AG09309 (cell line): ENCODE measurements around the gene LIN7A.
"Not testable (repeated sequence)": the region's sequence is repeated elsewhere in the genome, so short reads cannot be mapped to it uniquely, and the experiment has no call there.

Source experiments
- DNase-seq: peaks from one replicate; pipeline ENCODE4 v3.0.0-alpha.2; 2010; ENCODE audit warnings: low read depth
- H3K4me3 ChIP-seq: 2 replicates; pipeline ENCODE4 v1.5.1; 2011; ENCODE audit warnings: mild to moderate bottlenecking, low read depth, low read length, moderate library complexity; ENCODE audit not compliant: control insufficient read depth
- CTCF ChIP-seq: IDR thresholded peaks from 2 replicates; pipeline ENCODE4 v1.5.1; 2011; ENCODE audit warnings: mild to moderate bottlenecking, low read depth, low read length, inconsistent platforms; ENCODE audit not compliant: insufficient read depth, control insufficient read depth; ENCODE audit errors: missing control alignments

LIN7A gene

GRCh38 chr12:80798281-80798680 is 139.5 kb downstream of the LIN7A start:
- DNase-seq, result no peak
- H3K4me3 ChIP-seq, result no peak overlapping the region
- TF ChIP-seq CTCF, result no peak

GRCh38 chr12:80794551-80794950 is 143.2 kb downstream of the LIN7A start:
- DNase-seq, result no peak
- TF ChIP-seq CTCF, result no peak
- no peak overlapping the region for H3K4me3 ChIP-seq

- no peak overlapping the region for H3K4me3 ChIP-seq
- DNase-seq, result no peak
- TF ChIP-seq CTCF, result no peak
These were observed 144.9 kb downstream of the LIN7A start for GRCh38 chr12:80792861-80793260.

- TF ChIP-seq CTCF, result no peak
- H3K4me3 ChIP-seq, result no peak overlapping the region
- DNase-seq, result no peak
These were observed 145.9 kb downstream of the LIN7A start for GRCh38 chr12:80791863-80792262.

GRCh38 chr12:80788407-80788806 is 149.3 kb downstream of the LIN7A start:
- not testable (repeated sequence) for DNase-seq, H3K4me3 ChIP-seq

GRCh38 chr12:80782963-80783470 is 154.7 kb downstream of the LIN7A start:
- not testable (repeated sequence) for H3K4me3 ChIP-seq, DNase-seq

GRCh38 chr12:80781313-80781712 is 156.4 kb downstream of the LIN7A start:
- no peak for DNase-seq
- no peak overlapping the region for H3K4me3 ChIP-seq
- TF ChIP-seq CTCF, result no peak

GRCh38 chr12:80780746-80781145 is 157.0 kb downstream of the LIN7A start:
- no peak for TF ChIP-seq CTCF
- DNase-seq, result no peak
- H3K4me3 ChIP-seq, result no peak overlapping the region
